HG03175 (cell line): ENCODE results near the gene SLC19A2.
"Not testable (repeated sequence)": the region's sequence is repeated elsewhere in the genome, so short reads cannot be mapped to it uniquely, and the experiment has no call there.

Experiments used
- ATAC-seq: cut with Tn5 transposase; IDR thresholded peaks from one replicate; pipeline ENCODE4 v1.9.1; 2021; ENCODE audit warnings: mild to moderate bottlenecking, moderate library complexity; ENCODE audit not compliant: unreplicated experiment

SLC19A2 gene

DNA sequence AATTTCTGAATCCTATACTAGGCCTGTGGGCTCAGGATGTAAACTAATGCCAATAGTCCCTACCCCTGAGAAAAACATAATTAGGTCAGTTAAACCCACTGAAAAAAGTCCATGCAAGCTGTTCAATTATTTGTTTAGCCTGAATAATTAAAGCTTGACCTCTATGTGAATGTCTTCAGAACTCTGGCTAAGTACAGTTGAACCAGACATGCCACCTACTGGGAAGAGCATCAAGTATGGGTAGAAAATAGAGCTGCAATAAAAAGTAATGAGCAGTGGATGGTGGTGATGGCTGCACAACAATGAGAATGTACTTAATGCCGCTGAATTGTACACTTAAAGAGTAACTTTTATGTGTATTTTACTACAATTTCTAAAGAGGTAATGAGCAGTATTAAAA, 23.6 kb upstream of the SLC19A2 start:
- ATAC-seq, result no peak

DNA sequence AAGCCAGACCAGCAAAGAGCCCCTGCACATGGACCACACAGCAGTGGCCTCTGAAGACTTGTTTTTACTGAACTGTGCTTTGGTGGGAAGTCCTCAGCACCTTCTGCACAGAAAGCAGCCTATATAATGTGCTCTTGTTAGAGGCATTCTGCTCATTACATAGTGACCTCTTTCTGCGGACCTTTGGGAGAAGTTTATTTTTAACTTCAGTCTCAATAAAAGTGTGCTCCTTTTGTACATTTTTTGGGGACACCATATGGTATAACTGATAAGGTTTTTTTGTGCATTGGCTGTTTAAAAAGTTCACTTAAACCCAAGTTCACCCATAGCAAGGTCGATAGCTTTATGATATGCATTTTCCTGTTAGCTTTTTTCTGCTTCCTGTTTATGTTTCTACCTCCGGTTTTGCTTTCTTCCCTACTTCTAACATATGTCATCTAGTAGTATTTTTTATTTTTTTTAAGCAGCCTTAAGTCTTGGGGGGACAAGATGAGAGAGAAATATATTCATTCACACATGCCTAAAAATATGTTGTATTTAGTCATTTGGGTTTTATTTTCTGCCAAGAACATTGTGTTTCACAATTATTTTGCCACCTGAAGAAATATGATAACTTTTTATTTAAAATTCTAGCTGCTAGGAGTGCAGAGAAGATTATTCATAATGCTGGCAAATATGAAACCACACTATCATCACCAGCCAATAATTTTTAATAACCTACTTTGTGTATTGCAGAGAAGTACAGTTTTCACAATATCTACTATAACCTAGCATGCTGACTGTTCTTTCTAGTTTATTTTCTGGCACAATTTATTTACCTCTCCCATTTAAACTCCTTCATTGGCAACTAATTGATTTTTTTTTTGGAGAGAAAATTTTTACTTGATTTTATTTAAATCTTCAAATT, 22.9 kb upstream of the SLC19A2 start:
- no peak for ATAC-seq

GRCh38 chr1:169507413-169507812, 21.7 kb upstream of the SLC19A2 start:
- ATAC-seq, result no peak

DNA sequence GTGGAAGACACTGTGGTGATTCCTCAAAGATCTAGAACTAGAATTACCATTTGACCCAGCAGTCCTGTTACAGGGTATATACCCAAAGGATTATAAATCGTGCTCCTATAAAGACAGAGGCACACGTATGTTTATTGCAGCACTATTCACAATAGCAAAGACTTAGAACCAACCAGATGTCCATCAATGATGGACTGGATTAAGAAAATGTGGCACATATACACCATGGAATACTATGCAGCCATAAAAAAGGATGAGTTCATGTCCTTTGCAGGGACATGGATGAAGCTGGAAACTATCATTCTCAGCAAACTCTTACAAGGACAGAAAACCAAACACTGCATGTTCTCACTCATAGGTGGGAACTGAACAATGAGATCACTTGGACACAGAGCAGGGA, 17.9 kb upstream of the SLC19A2 start:
- ATAC-seq, result not testable (repeated sequence)

GRCh38 chr1:169499807-169500206, 14.1 kb upstream of the SLC19A2 start:
- ATAC-seq, result no peak

GRCh38 chr1:169497317-169497716, 11.6 kb upstream of the SLC19A2 start:
- no peak for ATAC-seq

DNA sequence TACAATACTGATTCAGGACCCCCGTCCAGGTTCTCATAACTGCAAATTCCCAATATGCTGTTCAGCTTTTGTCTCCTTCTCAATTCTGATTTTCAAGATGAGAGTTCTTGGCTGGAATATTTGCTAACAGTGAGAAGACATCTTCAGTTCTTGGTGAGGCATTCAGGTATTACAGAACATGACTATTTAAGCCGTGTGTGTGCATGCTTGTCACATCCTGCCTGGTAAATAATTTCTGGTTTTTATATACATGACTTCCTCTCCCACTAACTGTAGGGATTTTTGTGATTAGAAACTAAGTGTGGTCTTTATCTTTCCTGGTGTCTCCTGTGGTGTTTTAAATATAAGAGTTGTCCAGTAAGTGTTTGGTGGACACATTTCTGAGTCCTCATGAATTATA, 10.2 kb upstream of the SLC19A2 start:
- peak; percentile 47 for ATAC-seq

DNA sequence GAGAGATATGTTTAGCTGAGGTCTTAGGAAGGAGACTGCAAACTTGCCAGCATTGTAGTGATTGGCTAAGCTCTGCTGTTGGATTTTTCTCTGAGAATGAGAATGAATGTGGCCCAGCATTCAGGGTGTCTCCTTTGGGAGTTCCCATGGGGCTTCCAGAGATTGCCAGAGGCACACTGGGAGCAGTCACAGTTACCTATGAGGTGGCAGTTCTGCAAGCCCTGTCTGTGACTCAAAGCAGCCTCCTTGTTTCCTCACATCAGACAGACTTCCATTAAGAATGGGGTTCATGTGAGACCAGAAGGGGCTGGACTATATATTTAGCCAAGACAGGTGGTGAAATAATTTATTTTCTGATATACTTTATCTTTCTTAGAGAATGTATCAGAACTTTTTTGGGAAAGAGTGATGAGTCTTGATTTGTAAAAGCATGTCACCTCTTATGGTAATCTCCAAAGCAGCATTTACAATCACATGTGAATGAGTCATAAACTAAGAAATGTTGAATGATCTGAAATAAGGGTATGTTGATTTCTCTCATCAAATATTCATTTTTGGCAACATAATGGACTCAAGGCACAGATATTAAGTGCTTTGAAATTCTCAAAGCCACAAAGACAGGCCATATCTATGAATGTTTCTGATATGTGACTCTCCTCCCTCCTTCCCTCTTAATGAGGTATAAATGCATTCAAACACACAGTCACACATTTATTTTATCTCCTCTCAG, 9.5 kb upstream of the SLC19A2 start:
- no peak for ATAC-seq

DNA sequence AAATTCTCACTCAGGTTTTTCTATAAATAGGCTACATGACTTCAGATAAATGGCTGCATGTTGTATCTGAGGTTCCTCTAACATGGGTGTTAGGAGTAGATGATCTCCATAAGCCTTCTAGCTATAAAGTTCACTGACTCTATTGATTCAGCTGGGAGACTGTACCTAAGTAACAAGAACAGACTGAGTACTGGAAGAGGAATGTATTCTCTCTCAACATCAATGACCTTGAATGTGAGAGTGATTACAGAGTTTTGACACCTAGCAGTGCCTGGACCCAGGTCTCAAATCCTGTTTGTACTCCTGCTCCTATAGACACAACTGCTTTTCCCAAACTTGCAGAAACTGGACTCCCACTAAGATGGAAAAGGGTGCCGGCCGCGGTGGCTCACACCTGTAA, 8.6 kb upstream of the SLC19A2 start:
- no peak for ATAC-seq

- ATAC-seq, result no peak
Measured at GRCh38 chr1:169493251-169493650, 7.5 kb upstream of the SLC19A2 start.

- peak; percentile 39 for ATAC-seq
Measured at GRCh38 chr1:169491845-169492281, 6.1 kb upstream of the SLC19A2 start.

GRCh38 chr1:169488157-169488556, 2.4 kb upstream of the SLC19A2 start:
- ATAC-seq, result no peak

GRCh38 chr1:169487561-169487960, 1.8 kb upstream of the SLC19A2 start:
- no peak for ATAC-seq

DNA sequence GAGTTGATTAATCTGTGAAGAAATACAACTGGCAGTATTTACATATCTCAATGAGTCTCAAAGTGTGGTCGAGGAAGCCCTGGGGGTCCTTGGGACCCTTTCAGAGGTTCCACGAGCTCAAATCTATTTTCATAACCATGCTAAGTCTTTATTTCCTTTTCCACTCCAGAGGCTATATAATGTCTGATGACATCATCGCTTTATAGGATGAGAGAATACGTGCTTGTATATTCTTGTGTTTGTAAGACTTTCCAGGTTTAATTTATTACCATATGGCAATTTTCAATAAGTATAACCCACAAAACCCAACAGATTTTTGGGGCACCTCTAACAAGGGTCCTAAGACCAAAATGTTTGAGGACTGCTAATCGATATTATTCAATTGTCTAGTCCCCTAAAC, 1.4 kb upstream of the SLC19A2 start:
- no peak for ATAC-seq

DNA sequence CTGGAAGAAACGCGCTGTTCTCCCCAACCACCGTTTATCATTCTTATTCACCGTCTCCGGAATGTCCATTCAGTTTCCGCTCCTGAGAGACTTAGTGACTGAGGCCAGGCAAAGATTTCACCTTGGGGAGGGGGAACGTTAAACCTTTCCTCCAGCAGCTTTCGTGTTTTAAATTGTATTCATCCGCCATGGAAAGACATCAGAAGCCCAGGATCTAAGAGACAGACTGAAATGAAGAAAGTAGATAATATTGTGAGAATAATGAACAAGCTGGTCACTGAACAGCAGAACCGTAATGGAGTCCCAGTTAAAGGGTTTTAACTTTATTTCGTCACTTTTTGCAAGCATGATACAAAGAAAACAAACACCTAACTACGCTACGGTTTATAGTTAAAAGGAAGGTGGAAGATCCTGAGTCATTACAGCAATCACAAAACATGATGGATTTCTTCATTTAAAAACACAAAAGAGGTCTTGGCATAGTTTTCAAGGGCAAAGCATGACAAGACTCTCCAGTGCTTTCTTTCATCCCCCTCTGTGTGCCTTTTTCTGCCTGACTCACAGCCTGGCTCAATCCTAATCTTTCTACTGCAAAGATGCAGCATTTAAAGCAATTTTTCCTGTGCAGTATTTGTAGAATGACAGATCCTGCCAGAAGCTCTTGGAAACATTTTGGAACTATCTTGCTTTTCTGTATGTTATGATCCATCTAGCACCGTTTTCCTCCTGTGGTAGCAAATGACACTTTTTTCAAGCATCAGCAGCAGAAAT, 722 bp upstream of the SLC19A2 start:
- ATAC-seq, result peak; percentile 10

DNA sequence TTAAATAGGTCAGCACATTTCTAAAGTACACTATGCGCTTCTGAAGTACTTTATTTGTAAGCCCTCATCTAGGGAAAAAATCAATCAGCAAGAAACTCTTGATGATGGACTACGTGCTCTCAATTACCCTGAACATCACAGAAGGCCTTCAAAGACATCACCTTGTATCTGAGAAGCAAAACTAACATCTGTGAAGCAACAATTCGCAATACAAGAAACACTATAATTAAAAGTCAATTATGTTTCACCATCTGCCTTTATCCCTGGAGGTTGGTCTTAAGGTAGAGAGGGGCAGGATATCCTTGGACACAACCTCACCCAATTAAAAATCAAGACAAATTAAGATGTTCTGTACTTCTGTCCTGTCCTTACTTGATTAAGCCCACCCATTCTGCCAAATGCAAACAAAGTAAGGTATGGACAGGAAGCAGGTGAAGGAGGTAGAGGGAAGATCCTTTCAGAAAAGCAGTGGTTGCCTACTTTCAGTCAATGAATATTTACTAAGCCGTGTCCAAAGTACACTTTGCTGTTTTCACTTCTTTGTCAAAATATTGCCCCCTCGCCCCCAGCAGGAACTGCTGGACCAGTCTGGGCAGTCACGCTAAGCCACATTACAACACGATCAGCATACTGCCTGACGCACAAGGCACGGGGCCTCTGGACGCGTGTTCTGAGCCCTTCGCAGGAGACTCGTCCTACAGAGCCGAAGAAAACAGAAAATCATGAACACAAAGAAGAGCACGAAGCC, 887 bp downstream of the SLC19A2 start:
- ATAC-seq, result peak; percentile 27

GRCh38 chr1:169484101-169484500, 1.6 kb downstream of the SLC19A2 start:
- no peak for ATAC-seq

GRCh38 chr1:169483500-169483966, 2.2 kb downstream of the SLC19A2 start:
- no peak for ATAC-seq

DNA sequence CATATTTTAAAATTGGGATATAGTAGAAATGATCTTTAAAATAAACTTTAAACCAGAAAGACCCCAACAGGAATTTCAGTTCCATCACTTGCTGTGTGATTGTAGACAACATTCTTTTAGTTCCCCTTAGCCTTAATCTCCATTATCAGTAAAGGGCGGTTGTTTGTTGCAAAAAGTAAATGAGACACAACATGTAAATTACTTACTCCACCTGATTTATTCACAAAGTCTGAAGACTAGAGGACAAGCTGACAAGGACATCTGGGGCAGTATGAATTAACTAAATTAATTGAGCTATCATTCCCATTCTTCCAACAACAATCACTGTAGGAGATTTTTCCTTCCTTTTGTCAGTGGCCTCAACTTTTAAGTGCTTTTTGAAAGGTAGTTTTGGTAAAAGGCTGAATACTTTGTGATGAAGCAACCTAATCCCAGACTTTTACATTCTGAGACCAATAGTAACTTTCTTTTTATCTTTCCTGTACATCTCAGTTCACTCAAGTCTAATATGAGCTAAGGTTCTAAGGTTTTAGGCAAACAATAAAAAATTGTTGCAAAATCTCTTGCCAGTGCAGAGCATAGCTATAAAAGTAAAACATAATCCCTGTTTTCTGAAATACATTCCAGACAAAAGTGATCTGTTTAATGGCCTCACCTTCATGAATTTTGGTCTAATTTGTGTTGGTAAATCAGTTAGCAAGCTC, 6.2 kb downstream of the SLC19A2 start:
- ATAC-seq, result no peak
